GM10266 (cell line): ENCODE data around the gene SYT9.
"Not testable (repeated sequence)": the region's sequence is repeated elsewhere in the genome, so short reads cannot be mapped to it uniquely, and the experiment has no call there.

Experiments
- DNase-seq: peaks from one replicate; pipeline ENCODE4 v3.0.0; 2012; ENCODE audit errors: extremely low spot score
- TF ChIP-seq, protein P1 (sequence below): IDR thresholded peaks from 2 replicates; pipeline ENCODE4 v1.5.1; 2012; ENCODE audit warnings: mild to moderate bottlenecking, low read depth; ENCODE audit not compliant: control insufficient read depth, insufficient read depth; ENCODE audit errors: missing control alignments

Gene SYT9

DNA sequence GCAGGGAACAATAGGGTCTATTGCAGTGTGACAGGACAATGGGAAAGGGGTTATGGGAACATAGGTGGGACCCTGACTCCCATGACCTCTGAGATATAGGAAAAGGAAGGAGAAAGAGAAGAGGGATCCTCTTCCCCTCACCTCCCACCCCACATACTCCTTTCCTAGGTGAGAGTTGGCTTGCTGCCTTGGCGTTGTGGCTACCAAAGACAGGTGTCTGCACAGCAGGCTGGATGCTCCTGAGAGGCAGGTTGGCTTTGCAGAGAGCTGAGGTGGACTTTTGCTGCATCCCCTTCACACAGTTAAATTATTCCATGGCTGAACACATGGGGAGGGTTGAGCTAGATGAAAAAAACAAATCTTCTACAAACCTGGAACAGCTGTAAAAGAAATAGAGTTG is 80.7 kb downstream of the SYT9 start:
- TF ChIP-seq, protein P1, sequence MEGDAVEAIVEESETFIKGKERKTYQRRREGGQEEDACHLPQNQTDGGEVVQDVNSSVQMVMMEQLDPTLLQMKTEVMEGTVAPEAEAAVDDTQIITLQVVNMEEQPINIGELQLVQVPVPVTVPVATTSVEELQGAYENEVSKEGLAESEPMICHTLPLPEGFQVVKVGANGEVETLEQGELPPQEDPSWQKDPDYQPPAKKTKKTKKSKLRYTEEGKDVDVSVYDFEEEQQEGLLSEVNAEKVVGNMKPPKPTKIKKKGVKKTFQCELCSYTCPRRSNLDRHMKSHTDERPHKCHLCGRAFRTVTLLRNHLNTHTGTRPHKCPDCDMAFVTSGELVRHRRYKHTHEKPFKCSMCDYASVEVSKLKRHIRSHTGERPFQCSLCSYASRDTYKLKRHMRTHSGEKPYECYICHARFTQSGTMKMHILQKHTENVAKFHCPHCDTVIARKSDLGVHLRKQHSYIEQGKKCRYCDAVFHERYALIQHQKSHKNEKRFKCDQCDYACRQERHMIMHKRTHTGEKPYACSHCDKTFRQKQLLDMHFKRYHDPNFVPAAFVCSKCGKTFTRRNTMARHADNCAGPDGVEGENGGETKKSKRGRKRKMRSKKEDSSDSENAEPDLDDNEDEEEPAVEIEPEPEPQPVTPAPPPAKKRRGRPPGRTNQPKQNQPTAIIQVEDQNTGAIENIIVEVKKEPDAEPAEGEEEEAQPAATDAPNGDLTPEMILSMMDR, result no peak
- DNase-seq, result no peak

DNA sequence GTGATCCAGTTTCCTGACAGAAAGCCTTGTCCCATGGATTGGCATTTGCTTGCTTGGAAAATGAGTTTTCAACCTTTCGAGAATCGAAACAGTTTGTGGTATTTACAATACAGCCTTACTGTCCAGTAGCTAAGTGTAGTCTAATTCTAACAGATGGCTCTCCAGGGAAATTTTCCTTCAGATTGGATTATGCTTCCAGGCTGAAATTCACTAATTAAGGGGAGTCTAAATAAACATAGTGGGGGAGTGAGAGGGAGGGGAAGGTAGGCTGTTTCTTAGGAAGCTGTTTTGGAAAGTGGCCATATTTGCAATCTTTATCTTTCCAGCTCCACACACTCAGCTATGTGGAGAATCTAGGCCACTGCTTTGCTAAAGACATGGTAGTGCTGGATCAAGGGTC is 81.3 kb downstream of the SYT9 start:
- no peak for DNase-seq
- TF ChIP-seq, protein P1, result no peak

DNA sequence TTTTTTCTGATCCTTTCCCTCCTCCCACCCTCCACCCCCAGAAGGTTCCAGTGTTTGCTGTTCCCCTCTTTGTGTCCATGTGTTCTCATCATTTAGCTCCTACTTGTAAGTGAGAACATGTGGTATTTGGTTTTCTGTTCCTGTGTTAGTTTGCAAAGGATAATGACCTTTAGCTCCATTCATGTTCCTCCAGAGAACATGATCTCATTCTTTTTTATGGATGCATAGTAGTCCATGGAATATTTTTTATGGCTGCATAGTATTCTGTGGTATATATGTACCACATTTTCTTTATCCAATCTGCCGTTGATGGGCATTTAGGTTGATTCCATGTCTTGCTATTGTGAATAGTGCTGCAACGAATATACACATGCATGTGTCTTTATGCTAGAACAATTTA is 83.7 kb downstream of the SYT9 start:
- not testable (repeated sequence) for DNase-seq

DNA sequence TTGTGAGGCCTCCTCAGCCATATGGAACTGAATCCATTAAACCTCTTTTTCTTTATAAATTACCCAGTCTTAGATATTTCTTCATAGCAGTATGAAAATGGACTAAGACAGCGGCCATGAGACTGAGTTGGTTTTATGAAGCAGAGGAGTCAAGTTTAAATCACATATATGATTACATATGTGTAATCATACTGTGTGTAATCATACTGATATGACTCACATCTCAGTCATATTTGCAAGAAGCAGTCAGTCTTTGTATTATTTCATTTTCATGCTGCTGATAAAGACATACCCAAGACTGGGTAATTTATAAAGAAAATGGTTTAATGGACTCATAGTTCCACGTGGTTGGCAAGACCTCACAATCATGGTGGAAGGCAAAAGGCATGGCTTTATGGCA is 89.8 kb downstream of the SYT9 start:
- no peak for DNase-seq
- TF ChIP-seq, protein P1, result no peak

DNA sequence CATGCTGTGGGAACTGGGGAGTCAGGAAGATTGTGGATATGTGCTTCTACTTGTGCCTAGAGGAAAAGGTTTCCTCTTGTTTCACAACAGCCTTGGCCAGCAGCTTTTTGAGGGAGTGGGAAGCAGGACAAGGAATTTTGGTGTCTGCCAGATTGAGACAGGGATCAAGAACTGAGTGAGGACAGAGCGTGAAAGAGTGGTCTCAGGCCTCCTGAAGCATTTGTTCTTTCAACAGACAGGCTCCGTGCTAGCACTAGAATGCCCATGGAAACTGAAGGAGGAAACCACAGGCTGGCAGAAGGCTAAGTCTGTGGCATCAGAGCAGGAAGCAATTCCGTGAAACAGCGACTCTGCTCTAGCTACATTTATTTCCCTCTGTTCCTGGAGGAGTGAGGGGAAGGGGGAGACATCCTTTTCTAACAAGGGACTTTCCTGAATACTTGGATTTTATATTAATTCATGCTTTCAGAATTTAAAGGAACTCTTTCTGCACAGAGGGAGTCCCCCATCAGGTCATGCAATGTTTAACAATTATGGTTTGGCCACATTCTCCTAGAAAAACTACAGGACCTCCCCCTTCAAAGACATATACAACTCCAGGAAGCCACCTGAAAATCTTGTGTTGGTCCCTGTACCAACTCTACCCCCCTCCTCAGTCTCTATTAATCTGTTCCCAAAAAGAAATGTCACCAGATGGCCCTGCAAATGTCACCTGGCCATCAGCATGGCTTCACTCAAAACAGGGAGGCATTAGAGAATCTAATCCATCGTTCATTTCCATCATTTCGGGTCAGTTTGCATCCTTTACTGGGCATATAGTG is 96.1 kb downstream of the SYT9 start:
- no peak for DNase-seq
- TF ChIP-seq, protein P1, result no peak

DNA sequence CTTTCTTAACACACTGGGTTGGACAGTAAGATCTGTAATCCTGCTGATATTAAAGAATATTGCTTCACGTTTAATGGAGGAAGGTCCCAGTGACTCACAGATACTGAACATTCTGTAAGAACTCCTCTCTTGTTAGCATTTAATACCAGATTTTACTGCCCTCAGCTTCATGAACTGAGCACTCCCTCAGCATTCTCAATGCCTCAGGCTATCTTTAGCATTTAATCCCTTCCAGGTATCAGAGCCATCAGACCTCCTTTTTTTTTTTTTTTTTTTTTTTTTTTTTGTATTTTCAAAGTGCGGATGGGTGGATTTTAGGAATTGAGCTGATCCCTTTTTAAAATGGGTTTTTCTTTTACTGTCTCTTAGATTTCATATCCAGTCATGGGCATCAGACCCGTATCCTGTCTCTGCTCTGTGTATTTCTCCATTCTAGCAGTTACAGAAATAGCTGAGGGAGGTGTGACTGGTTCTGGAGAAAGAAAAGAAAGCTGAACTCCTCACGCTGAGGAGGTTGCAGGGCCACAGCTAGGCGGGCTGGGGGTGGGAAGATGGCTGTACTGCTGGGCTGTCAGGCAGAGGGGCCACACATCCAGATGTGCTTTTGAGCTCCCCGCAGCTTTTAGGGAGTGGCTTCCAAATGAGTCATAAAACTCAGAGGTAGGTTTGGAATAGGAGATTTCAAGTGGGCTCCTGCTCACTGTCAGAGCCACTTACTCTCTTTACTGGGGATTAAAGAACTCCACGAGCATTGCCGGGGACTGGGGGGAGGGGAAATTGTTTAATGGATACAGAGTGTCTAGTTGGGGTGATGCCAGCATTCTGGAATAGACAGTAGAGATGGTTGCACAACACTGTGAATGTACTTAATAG is 97.0 kb downstream of the SYT9 start:
- no peak for DNase-seq

DNA sequence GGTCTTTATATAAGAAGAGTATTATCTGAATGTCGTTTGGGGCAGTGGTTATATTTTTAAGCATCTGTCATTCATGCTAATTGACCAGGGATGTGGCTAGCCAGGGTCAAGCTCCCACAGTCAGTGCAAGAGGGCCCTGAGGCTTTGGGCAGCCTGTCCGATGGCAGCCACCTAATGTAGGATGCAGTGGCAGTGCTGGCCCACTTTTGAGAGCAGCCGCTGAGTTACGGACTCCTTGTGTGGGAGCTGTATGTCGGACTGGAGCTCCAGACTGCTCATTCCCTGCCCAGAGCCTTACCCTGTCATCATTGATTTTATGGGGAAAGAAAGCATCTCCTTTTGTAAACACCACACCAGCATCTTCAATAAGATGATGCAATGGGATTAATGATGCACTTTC is 99.5 kb downstream of the SYT9 start:
- no peak for DNase-seq
- TF ChIP-seq, protein P1, result no peak

More for the DNA sequence above, 97.0 kb downstream of the SYT9 start:
- TF ChIP-seq, protein P1, result no peak
